BJ (cell line): ENCODE measurements around the gene C10orf143. TPM values are rescaled to one million over a fixed set of nuclear protein-coding genes. Genes with fewer than 3 reads are reported as not detected.

Experiments
- polyA plus RNA-seq: library from polyadenylated mRNA; depleted of rRNA; stranded (reverse); fragments of >200 nt; gene quantifications from 2 replicates; pipeline ENCODE4 v1.2.3, GENCODE V29; 2011; rRNA removed

The C10orf143 gene
- polyA plus RNA-seq, 1 experiment: 2.0 TPM

Other genes with a start within 250 kb of the C10orf143 start
- gene EBF3, start 146.6 kb downstream of the C10orf143 start, polyA plus RNA-seq: 0.31 and 0.32 TPM in 2 replicates
- gene GLRX3, start 25.6 kb upstream of the C10orf143 start, polyA plus RNA-seq: 51.3 and 82.2 TPM in 2 replicates